Measurements from ENCODE around the gene ADH4. TPM values are rescaled to one million over a fixed set of nuclear protein-coding genes. Genes with fewer than 3 reads are reported as not detected.

ADH4 gene
- total RNA-seq, 1 experiment from 2014 or later = not detected

GRCh38 chr4:99079625-99080295 is 64.3 kb downstream of the ADH4 start:
- DNase-seq (ENCODE audit: low read depth) = no peak

GRCh38 chr4:99078931-99079624 is 65.0 kb downstream of the ADH4 start:
- no peak for DNase-seq (ENCODE audit: low read depth)

GRCh38 chr4:99078336-99078735 is 65.8 kb downstream of the ADH4 start:
- no peak for DNase-seq (ENCODE audit: low read depth)

- DNase-seq (ENCODE audit: low read depth) = no peak
Measured at GRCh38 chr4:99077177-99077576, 66.9 kb downstream of the ADH4 start.

- DNase-seq (ENCODE audit: low read depth) = no peak
Measured at GRCh38 chr4:99076292-99076976, 67.7 kb downstream of the ADH4 start.

- DNase-seq (ENCODE audit: low read depth) = no peak
Measured at GRCh38 chr4:99074816-99075215, 69.3 kb downstream of the ADH4 start.

Other genes starting within 250 kb of the ADH4 start
- gene EIF4E, start 215.2 kb downstream of the ADH4 start, total RNA-seq (2014; rRNA removed; shearing (Covaris generic)) = 154 and 184 TPM in 2 replicates
- 43.8 and 55.8 TPM in 2 replicates for gene METAP1, start 148.6 kb downstream of the ADH4 start, total RNA-seq (2014; rRNA removed; shearing (Covaris generic))
- 89.4 and 126 TPM in 2 replicates for gene ADH5, start 55.5 kb downstream of the ADH4 start, total RNA-seq (2014; rRNA removed; shearing (Covaris generic))
- not detected in 2 replicates for gene ADH6, start 74.9 kb upstream of the ADH4 start, total RNA-seq (2014; rRNA removed; shearing (Covaris generic))
- not detected in 2 replicates for gene ADH1A, start 146.7 kb upstream of the ADH4 start, total RNA-seq (2014; rRNA removed; shearing (Covaris generic))
- gene ADH1B, start 177.1 kb upstream of the ADH4 start, total RNA-seq (2014; rRNA removed; shearing (Covaris generic)) = not detected in 2 replicates
- 0.05 and 0.57 TPM in 2 replicates for gene ADH1C, start 208.4 kb upstream of the ADH4 start, total RNA-seq (2014; rRNA removed; shearing (Covaris generic))